Keratinocyte (primary cell): Measurements from ENCODE around the gene RUNX1.

ENCODE experiments used
- EZH2 ChIP-seq: IDR thresholded peaks from one replicate; pipeline ENCODE4 v1.6.1; 2012; ENCODE audit warnings: inconsistent platforms, mild to moderate bottlenecking, low read length, moderate library complexity
- TF ChIP-seq, protein P1 (sequence below), 3 experiments: IDR thresholded peaks in 1 of 3; conservative IDR thresholded peaks in 1 of 3; optimal IDR thresholded peaks in 1 of 3; 2 replicates in 2 of 3; 3 replicates in 1 of 3; pipeline versions ENCODE3 to v1.5.1; 2011; ENCODE audit warnings: low read length in 3 of 3, mild to moderate bottlenecking in 3 of 3, moderate library complexity in 2 of 3, control low read depth in 1 of 3, inconsistent platforms in 1 of 3; ENCODE audit not compliant: insufficient read depth in 2 of 3; ENCODE audit errors: extremely low read depth in 1 of 3

DNA sequence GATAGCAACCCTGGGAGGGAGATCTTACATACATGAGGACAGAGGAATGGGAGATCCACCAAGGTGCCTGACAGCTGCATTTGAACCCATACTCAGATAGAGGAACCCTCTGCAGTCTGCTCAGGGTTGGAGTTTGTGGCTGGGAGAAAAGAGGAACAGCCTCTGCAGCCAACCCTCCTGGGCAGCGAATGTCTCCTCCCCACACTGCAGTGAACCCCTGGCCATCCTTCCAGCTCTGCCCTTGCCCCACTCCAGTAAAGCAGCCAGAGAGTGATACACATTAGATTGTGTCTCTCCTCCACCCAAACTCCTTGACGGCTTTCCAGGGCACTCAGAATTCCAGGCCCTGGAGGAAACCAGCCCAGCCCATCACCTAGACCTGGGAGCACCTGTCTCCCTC is 137.7 kb downstream of the RUNX1 start:
- TF ChIP-seq, protein P1, sequence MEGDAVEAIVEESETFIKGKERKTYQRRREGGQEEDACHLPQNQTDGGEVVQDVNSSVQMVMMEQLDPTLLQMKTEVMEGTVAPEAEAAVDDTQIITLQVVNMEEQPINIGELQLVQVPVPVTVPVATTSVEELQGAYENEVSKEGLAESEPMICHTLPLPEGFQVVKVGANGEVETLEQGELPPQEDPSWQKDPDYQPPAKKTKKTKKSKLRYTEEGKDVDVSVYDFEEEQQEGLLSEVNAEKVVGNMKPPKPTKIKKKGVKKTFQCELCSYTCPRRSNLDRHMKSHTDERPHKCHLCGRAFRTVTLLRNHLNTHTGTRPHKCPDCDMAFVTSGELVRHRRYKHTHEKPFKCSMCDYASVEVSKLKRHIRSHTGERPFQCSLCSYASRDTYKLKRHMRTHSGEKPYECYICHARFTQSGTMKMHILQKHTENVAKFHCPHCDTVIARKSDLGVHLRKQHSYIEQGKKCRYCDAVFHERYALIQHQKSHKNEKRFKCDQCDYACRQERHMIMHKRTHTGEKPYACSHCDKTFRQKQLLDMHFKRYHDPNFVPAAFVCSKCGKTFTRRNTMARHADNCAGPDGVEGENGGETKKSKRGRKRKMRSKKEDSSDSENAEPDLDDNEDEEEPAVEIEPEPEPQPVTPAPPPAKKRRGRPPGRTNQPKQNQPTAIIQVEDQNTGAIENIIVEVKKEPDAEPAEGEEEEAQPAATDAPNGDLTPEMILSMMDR (optimal IDR thresholded peaks at IDR 0.05 in 1 of 3, IDR thresholded peaks at IDR 0.05 in 1 of 3, conservative IDR thresholded peaks at IDR 0.05 in 1 of 3; ENCODE audit: extremely low read depth in 1 of 3, insufficient read depth in 2 of 3, low read length in 3 of 3), result no peak
- TF ChIP-seq EZH2, result no peak
